Liver (tissue), 9 donors: ENCODE data around the gene YWHAB. TPM values are rescaled to one million over a fixed set of nuclear protein-coding genes. Genes with fewer than 3 reads are reported as not detected.

Experiments
- DNase-seq: peaks from one replicate; pipeline ENCODE4 v3.0.0-alpha.2; 2017; ENCODE audit warnings: low spot score
- H3K27ac ChIP-seq, 2 donors: one replicate each; pipeline ENCODE4 v1.7.0; 2013; ENCODE audit warnings: inconsistent platforms in 2 of 2, low read length in 2 of 2, control low read depth in 1 of 2, low read depth in 1 of 2, mild to moderate bottlenecking in 1 of 2
- H3K27me3 ChIP-seq, 4 donors: one replicate each; pipeline versions ENCODE4 v1.6.1 to v1.7.0; 2013; ENCODE audit warnings: low read length in 3 of 4, inconsistent platforms in 1 of 4, mild to moderate bottlenecking in 1 of 4, moderate library complexity in 1 of 4; ENCODE audit not compliant: control insufficient read depth in 4 of 4, insufficient read depth in 4 of 4
- H3K36me3 ChIP-seq, 4 donors: one replicate each; pipeline versions ENCODE4 v1.6.1 to v1.7.0; 2013; ENCODE audit warnings: low read length in 3 of 4, mild to moderate bottlenecking in 3 of 4, low read depth in 1 of 4, moderate library complexity in 1 of 4; ENCODE audit not compliant: control insufficient read depth in 4 of 4, insufficient read depth in 3 of 4
- H3K4me1 ChIP-seq, 4 donors: one replicate each; pipeline versions ENCODE4 v1.6.1 to v1.7.0; 2013; ENCODE audit warnings: low read length in 3 of 4, mild to moderate bottlenecking in 3 of 4, moderate library complexity in 1 of 4; ENCODE audit not compliant: control insufficient read depth in 4 of 4, insufficient read depth in 4 of 4
- H3K4me3 ChIP-seq, 3 donors: one replicate each; pipeline versions ENCODE4 v1.6.1 to v1.7.0; 2013; ENCODE audit warnings: low read length in 3 of 3, control low read depth in 1 of 3, low read depth in 1 of 3, mild to moderate bottlenecking in 1 of 3
- H3K9ac ChIP-seq, 2 donors: one replicate each; pipeline ENCODE4 v1.7.0; 2013; ENCODE audit warnings: low read length in 2 of 2, mild to moderate bottlenecking in 2 of 2, moderate library complexity in 2 of 2, control low read depth in 1 of 2, low read depth in 1 of 2
- H3K9me3 ChIP-seq, 4 donors: one replicate each; pipeline versions ENCODE4 v1.6.1 to v1.7.0; 2013; ENCODE audit warnings: low read length in 3 of 4; ENCODE audit not compliant: control insufficient read depth in 4 of 4
- EGR1 ChIP-seq, 2 donors: IDR thresholded peaks; 2 replicates each; pipeline ENCODE4 v1.6.1; 2016 to 2018; ENCODE audit warnings: antibody characterized with exemption in 2 of 2, low read depth in 2 of 2
- FOXA1 ChIP-seq: IDR thresholded peaks from 2 replicates; pipeline ENCODE4 v1.6.1; 2016; ENCODE audit warnings: antibody characterized with exemption
- FOXA2 ChIP-seq: IDR thresholded peaks from 2 replicates; pipeline ENCODE4 v1.6.1; 2016; ENCODE audit warnings: antibody characterized with exemption
- HNF4A ChIP-seq, 2 donors: conservative IDR thresholded peaks; 2 replicates each; pipeline ENCODE4 v1.6.1; 2016; ENCODE audit warnings: antibody characterized with exemption in 2 of 2, mild to moderate bottlenecking in 2 of 2
- HNF4G ChIP-seq: IDR thresholded peaks from 2 replicates; pipeline ENCODE4 v1.6.1; 2016; ENCODE audit warnings: antibody characterized with exemption
- JUND ChIP-seq, 2 donors: IDR thresholded peaks; 2 replicates each; pipeline ENCODE4 v1.6.1; 2016; ENCODE audit warnings: antibody characterized with exemption in 2 of 2
- NR2F2 ChIP-seq: IDR thresholded peaks from 2 replicates; pipeline ENCODE4 v1.6.1; 2016; ENCODE audit warnings: antibody characterized with exemption
- RAD21 ChIP-seq, 2 donors: IDR thresholded peaks; 2 replicates each; pipeline ENCODE4 v1.6.1; 2016; ENCODE audit warnings: antibody characterized with exemption in 2 of 2, mild to moderate bottlenecking in 2 of 2
- RXRA ChIP-seq, 2 donors: IDR thresholded peaks; 2 replicates each; pipeline ENCODE4 v1.6.1; 2017 to 2018; ENCODE audit warnings: antibody characterized with exemption in 2 of 2, mild to moderate bottlenecking in 1 of 2
- SP1 ChIP-seq: IDR thresholded peaks from 2 replicates; pipeline ENCODE4 v1.6.1; 2018; ENCODE audit warnings: antibody characterized with exemption, mild to moderate bottlenecking
- TAF1 ChIP-seq: conservative IDR thresholded peaks from 2 replicates; pipeline ENCODE4 v1.6.1; 2016; ENCODE audit warnings: antibody characterized with exemption, mild to moderate bottlenecking
- YY1 ChIP-seq: IDR thresholded peaks from 2 replicates; pipeline ENCODE4 v1.6.1; 2016; ENCODE audit warnings: antibody characterized with exemption, mild to moderate bottlenecking
- WGBS: extraction: QIAGEN DNeasy Blood & Tissue Kit; methylation state at CpG from one replicate; pipeline ENCODE4 v1.1.7; 2013; 5-methylcytosine and 5-hydroxymethylcytosine counted together
- polyA plus RNA-seq, 2 donors: library from polyadenylated mRNA; stranded (reverse) in 1 of 2; unstranded in 1 of 2; fragments of 200-250 nt in 1 of 2; fragments of >200 nt in 1 of 2; fragmentation: Nextera tagmentation in 1 of 2; extraction: Ambion mirVana in 1 of 2; gene quantifications; one replicate each; pipeline versions ENCODE4 v1.2.1 to v1.2.3, GENCODE V29; 2013 to 2015
- total RNA-seq, 2 donors: library from RNA; depleted of rRNA; stranded (reverse); fragments of >200 nt; gene quantifications; one replicate each; pipeline ENCODE4 v1.2.3, GENCODE V29; 2014
- TF ChIP-seq, protein P1 (sequence below): IDR thresholded peaks from 2 replicates; pipeline ENCODE4 v1.6.1; 2016; ENCODE audit warnings: antibody characterized with exemption, mild to moderate bottlenecking
- TF ChIP-seq, protein P2 (sequence below): IDR thresholded peaks from 2 replicates; pipeline ENCODE4 v1.6.1; 2016; ENCODE audit warnings: antibody characterized with exemption
- TF ChIP-seq, protein P3 (sequence below): fragments of 150-350 bp; IDR thresholded peaks from 2 replicates; pipeline ENCODE4 v1.5.1; 2017; ENCODE audit warnings: improper control_type of control experiment, low read depth, low read length; ENCODE audit not compliant: missing input control
- TF ChIP-seq, protein P4 (sequence below): IDR thresholded peaks from 2 replicates; pipeline ENCODE4 v1.6.1; 2016; ENCODE audit warnings: antibody characterized with exemption
- TF ChIP-seq, protein P5 (sequence below): IDR thresholded peaks from 2 replicates; pipeline ENCODE4 v1.6.1; 2016; ENCODE audit warnings: antibody characterized with exemption
- donor health status: healthy.
- donor health status: healthy.
- donor health status: healthy.
- donor health status: healthy.
- donor health status: healthy.

Gene YWHAB
- total and polyA plus RNA-seq, 4 donors = 41.6 to 86.5 (median 43.3) TPM

DNA sequence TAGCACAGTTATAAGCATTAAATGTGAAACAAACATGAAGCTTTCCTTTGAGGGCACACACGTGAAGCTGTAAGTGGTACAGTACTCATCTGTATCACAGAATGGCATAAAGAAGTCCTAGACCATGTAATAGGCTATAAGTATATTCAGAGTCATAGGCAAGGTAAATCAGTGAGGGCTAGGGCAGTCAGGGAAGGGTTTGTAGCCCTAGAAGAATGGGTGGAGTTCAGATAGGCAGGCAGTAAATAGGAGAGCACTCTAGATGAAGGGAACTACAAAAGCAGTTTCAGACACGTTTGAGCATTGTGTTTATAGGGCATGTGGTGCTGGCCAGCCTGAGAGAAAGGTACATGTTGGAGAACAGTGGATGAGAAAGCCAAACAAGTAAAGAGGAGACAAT lies 9.5 kb downstream of the YWHAB start (continued):
- TF ChIP-seq, protein P1, sequence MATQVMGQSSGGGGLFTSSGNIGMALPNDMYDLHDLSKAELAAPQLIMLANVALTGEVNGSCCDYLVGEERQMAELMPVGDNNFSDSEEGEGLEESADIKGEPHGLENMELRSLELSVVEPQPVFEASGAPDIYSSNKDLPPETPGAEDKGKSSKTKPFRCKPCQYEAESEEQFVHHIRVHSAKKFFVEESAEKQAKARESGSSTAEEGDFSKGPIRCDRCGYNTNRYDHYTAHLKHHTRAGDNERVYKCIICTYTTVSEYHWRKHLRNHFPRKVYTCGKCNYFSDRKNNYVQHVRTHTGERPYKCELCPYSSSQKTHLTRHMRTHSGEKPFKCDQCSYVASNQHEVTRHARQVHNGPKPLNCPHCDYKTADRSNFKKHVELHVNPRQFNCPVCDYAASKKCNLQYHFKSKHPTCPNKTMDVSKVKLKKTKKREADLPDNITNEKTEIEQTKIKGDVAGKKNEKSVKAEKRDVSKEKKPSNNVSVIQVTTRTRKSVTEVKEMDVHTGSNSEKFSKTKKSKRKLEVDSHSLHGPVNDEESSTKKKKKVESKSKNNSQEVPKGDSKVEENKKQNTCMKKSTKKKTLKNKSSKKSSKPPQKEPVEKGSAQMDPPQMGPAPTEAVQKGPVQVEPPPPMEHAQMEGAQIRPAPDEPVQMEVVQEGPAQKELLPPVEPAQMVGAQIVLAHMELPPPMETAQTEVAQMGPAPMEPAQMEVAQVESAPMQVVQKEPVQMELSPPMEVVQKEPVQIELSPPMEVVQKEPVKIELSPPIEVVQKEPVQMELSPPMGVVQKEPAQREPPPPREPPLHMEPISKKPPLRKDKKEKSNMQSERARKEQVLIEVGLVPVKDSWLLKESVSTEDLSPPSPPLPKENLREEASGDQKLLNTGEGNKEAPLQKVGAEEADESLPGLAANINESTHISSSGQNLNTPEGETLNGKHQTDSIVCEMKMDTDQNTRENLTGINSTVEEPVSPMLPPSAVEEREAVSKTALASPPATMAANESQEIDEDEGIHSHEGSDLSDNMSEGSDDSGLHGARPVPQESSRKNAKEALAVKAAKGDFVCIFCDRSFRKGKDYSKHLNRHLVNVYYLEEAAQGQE = no peak

DNA sequence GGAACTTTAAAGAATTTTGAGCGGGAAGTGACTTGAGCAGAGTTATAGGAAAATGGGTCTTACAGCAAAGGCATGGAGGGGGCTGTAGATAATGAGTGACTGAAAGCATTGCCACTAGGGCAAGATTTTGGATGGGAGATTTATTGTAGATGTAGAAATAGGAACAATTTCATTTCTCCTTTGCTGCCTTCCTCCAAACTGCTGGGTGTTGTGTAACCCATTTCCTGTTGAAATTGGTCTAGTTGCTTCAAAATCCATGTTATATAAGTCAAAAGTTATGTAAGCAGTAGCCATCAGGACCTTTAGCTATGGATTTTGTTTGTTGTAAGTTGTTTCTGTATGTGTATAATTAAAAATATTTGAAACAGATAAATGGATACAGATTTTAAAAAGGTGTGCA lies 11.1 kb downstream of the YWHAB start:
- TF ChIP-seq JUND (IDR thresholded peaks at IDR 0.05) (no peak), SP1 (peak; percentile 13)
- Histone ChIP-seq H3K27me3 (no peaks in the 10 kb centered on the region), H3K4me3 (no peak overlapping the region), H3K27ac (peak overlapping the region; percentile 29 to 61), H3K9me3 (no peaks in the 10 kb centered on the region), H3K4me1 (peaks cover 5 to 20% (median 9%) of the 10 kb centered on the region in 4 donors), H3K9ac (no peak overlapping the region), H3K36me3 (peaks cover 1 to 4% (median 2%) of the 10 kb centered on the region in 4 donors)
- WGBS = 71% methylated on average over 1 of the region's 1 CpG
- no peak for DNase-seq

DNA sequence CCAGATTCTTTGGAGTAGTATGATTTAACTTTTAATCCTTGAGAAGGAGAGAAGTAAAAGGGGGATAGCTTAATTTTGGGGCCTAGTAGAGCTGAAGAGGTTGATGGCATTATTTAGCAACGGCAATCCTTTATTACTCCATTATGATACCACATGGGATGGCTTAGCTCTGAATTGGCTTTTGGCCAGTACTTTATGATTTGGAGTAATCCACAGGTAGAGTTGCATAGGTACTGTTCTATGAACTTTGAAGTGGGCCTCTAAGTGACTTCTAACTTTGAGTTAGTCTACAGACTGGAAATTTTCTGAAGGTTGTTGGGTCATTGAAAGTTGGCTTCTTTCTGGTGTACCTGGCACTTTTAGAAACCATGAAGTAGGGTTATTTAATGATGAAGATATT lies 11.6 kb downstream of the YWHAB start:
- Histone ChIP-seq H3K9me3 (no peaks in the 10 kb centered on the region), H3K36me3 (peaks cover 3 to 8% (median 7%) of the 10 kb centered on the region in 4 donors), H3K4me3 (no peak overlapping the region), H3K27me3 (no peaks in the 10 kb centered on the region), H3K9ac (no peak overlapping the region), H3K4me1 (peaks cover 5 to 20% (median 9%) of the 10 kb centered on the region in 4 donors), H3K27ac (peak overlapping the region; percentile 17 to 49)
- TF ChIP-seq HNF4G = no peak
- TF ChIP-seq YY1 = no peak
- TF ChIP-seq HNF4A (conservative IDR thresholded peaks at IDR 0.05) = no peak
- no peak for TF ChIP-seq NR2F2
- TF ChIP-seq, protein P1 = no peak
- no peak for TF ChIP-seq RXRA (IDR thresholded peaks at IDR 0.05)
- TF ChIP-seq RAD21 (IDR thresholded peaks at IDR 0.05) = no peak
- no peak for TF ChIP-seq TAF1
- TF ChIP-seq EGR1 (IDR thresholded peaks at IDR 0.05; ENCODE audit: low read depth in 2 of 2) = no peak
- TF ChIP-seq SP1 = no peak
- TF ChIP-seq FOXA2 = no peak
- TF ChIP-seq JUND (IDR thresholded peaks at IDR 0.05) = no peak
- TF ChIP-seq FOXA1 = no peak
- TF ChIP-seq, protein P2, sequence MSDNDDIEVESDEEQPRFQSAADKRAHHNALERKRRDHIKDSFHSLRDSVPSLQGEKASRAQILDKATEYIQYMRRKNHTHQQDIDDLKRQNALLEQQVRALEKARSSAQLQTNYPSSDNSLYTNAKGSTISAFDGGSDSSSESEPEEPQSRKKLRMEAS = no peak
- TF ChIP-seq, protein P3, sequence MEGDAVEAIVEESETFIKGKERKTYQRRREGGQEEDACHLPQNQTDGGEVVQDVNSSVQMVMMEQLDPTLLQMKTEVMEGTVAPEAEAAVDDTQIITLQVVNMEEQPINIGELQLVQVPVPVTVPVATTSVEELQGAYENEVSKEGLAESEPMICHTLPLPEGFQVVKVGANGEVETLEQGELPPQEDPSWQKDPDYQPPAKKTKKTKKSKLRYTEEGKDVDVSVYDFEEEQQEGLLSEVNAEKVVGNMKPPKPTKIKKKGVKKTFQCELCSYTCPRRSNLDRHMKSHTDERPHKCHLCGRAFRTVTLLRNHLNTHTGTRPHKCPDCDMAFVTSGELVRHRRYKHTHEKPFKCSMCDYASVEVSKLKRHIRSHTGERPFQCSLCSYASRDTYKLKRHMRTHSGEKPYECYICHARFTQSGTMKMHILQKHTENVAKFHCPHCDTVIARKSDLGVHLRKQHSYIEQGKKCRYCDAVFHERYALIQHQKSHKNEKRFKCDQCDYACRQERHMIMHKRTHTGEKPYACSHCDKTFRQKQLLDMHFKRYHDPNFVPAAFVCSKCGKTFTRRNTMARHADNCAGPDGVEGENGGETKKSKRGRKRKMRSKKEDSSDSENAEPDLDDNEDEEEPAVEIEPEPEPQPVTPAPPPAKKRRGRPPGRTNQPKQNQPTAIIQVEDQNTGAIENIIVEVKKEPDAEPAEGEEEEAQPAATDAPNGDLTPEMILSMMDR = no peak
- TF ChIP-seq, protein P4, sequence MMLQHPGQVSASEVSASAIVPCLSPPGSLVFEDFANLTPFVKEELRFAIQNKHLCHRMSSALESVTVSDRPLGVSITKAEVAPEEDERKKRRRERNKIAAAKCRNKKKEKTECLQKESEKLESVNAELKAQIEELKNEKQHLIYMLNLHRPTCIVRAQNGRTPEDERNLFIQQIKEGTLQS = no peak
- TF ChIP-seq, protein P5, sequence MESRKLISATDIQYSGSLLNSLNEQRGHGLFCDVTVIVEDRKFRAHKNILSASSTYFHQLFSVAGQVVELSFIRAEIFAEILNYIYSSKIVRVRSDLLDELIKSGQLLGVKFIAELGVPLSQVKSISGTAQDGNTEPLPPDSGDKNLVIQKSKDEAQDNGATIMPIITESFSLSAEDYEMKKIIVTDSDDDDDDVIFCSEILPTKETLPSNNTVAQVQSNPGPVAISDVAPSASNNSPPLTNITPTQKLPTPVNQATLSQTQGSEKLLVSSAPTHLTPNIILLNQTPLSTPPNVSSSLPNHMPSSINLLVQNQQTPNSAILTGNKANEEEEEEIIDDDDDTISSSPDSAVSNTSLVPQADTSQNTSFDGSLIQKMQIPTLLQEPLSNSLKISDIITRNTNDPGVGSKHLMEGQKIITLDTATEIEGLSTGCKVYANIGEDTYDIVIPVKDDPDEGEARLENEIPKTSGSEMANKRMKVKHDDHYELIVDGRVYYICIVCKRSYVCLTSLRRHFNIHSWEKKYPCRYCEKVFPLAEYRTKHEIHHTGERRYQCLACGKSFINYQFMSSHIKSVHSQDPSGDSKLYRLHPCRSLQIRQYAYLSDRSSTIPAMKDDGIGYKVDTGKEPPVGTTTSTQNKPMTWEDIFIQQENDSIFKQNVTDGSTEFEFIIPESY = no peak
- no peak for DNase-seq
- WGBS = 77% methylated on average over 1 of the region's 1 CpG
